HCT116 (cell line): ENCODE results near the gene MFSD6. TPM values are rescaled to one million over a fixed set of nuclear protein-coding genes. Genes with fewer than 3 reads are reported as not detected.

Experiments used
- ATAC-seq: fragments of 200-7000 bp; cut with Tn5 transposase; 2 replicates; pipeline ENCODE4 v1.9.1; 2020; ENCODE audit warnings: mild to moderate bottlenecking, moderate library complexity
- BruUV-seq: library from RNA; stranded (reverse); fragments of 400-500 nt; replicated peaks from 2 replicates; lab custom pipeline; 2021; lab: Mats Ljungman, UMichigan
- CTCF ChIA-PET: fragments of 300-600 bp; sonication (Branson Sonifier 250); formaldehyde crosslinking; loops from one replicate; lab custom pipeline; 2021; ENCODE audit warnings: antibody characterized with exemption; lab: Charles Lee
- POLR2A ChIA-PET: fragments of 300-600, 350-600 bp; sonication (Branson Sonifier 250); formaldehyde crosslinking; loops from one replicate; lab custom pipeline; 2021; ENCODE audit warnings: antibody characterized with exemption; lab: Charles Lee
- RAD21 ChIA-PET, 2 experiments: fragments of 300-600 bp; sonication (Branson Sonifier 250); formaldehyde crosslinking; loops; one replicate each; lab custom pipeline; 2023; ENCODE audit warnings: low total read pairs in 2 of 2; ENCODE audit not compliant: uncharacterized antibody in 2 of 2, unreplicated experiment in 2 of 2, low non-redundant PET in 1 of 2; lab: Charles Lee
- DNase-seq: peaks from one replicate; pipeline ENCODE4 v3.0.0-alpha.2; 2010; ENCODE audit warnings: low read depth, low spot score
- H2AFZ ChIP-seq: fragments of 200-600 bp; shearing (Covaris generic), sonication (generic); 2 replicates; pipeline ENCODE4 v1.6.1; 2017; ENCODE audit warnings: low read depth, mixed run types, mixed read lengths, antibody characterized with exemption, low read length; ENCODE audit not compliant: poor library complexity, severe bottlenecking
- H3K27ac ChIP-seq: 2 replicates; pipeline ENCODE4 v1.5.1; 2012; ENCODE audit warnings: low read depth, low read length
- H3K27me3 ChIP-seq: fragments of 200-600 bp; sonication (generic); 2 replicates; pipeline ENCODE4 v1.6.1; 2016; ENCODE audit warnings: mixed run types, low read length, mixed read lengths; ENCODE audit not compliant: insufficient read depth
- H3K36me3 ChIP-seq, 2 experiments: fragments of 200-500 bp in 1 of 2; fragments of 200-600 bp in 1 of 2; sonication (Bioruptor generic) in 1 of 2; sonication (generic) in 1 of 2; 2 replicates each; pipeline versions ENCODE4 v1.5.1 to v1.6.1; 2014 to 2016; ENCODE audit warnings: low read length in 2 of 2, inconsistent platforms in 1 of 2, mixed read lengths in 1 of 2, mixed run types in 1 of 2; ENCODE audit not compliant: insufficient read depth in 2 of 2, control insufficient read depth in 1 of 2
- H3K4me1 ChIP-seq, 2 experiments: fragments of 200-600 bp in 1 of 2; sonication (generic) in 1 of 2; 2 replicates each; pipeline versions ENCODE4 v1.5.1 to v1.6.1; 2012 to 2017; ENCODE audit warnings: low read length in 2 of 2, inconsistent platforms in 1 of 2, mild to moderate bottlenecking in 1 of 2, mixed read lengths in 1 of 2, mixed run types in 1 of 2, moderate library complexity in 1 of 2; ENCODE audit not compliant: insufficient read depth in 2 of 2, control insufficient read depth in 1 of 2
- H3K4me2 ChIP-seq: fragments of 200-600 bp; sonication (generic); 2 replicates; pipeline ENCODE4 v1.6.1; 2017; ENCODE audit warnings: mixed run types, low read length, mixed read lengths
- H3K4me3 ChIP-seq, 2 experiments: fragments of 200-600 bp in 1 of 2; sonication (generic) in 1 of 2; replicated peaks in 1 of 2; 2 replicates each; pipeline ENCODE4 v1.5.1; 2011 to 2016; ENCODE audit warnings: low read length in 2 of 2, control low read depth in 1 of 2, low read depth in 1 of 2, mild to moderate bottlenecking in 1 of 2, mixed read lengths in 1 of 2, mixed run types in 1 of 2
- H3K79me2 ChIP-seq: fragments of 200-600 bp; sonication (generic); 2 replicates; pipeline ENCODE4 v1.6.1; 2017; ENCODE audit warnings: mild to moderate bottlenecking, mixed run types, low read length, moderate library complexity, mixed read lengths; ENCODE audit not compliant: insufficient read depth
- H3K9ac ChIP-seq: fragments of 200-600 bp; sonication (generic); 2 replicates; pipeline ENCODE4 v1.6.1; 2016; ENCODE audit warnings: low read length, mixed read lengths
- H3K9me2 ChIP-seq: fragments of 200-600 bp; sonication (generic), shearing (Covaris generic); 2 replicates; pipeline ENCODE4 v1.6.1; 2017; ENCODE audit warnings: mixed run types, mild to moderate bottlenecking, moderate library complexity; ENCODE audit not compliant: insufficient read depth
- H3K9me3 ChIP-seq, 2 experiments: fragments of 200-500 bp in 1 of 2; fragments of 200-600 bp in 1 of 2; sonication (Bioruptor generic) in 1 of 2; sonication (generic) in 1 of 2; 2 replicates each; pipeline ENCODE4 v1.6.1; 2014 to 2017; ENCODE audit warnings: low read length in 2 of 2, mixed read lengths in 2 of 2, inconsistent platforms in 1 of 2, low read depth in 1 of 2, mild to moderate bottlenecking in 1 of 2, mixed run types in 1 of 2, moderate library complexity in 1 of 2; ENCODE audit not compliant: control insufficient read depth in 1 of 2, insufficient read depth in 1 of 2
- H4K20me1 ChIP-seq: fragments of 200-600 bp; sonication (generic), shearing (Covaris generic); 2 replicates; pipeline ENCODE4 v1.6.1; 2017; ENCODE audit warnings: mixed run types, mild to moderate bottlenecking, moderate library complexity; ENCODE audit not compliant: insufficient read depth
- CBX3 ChIP-seq: IDR thresholded peaks from 2 replicates; pipeline ENCODE4 v1.6.1; 2012; ENCODE audit warnings: low read depth
- CEBPB ChIP-seq: IDR thresholded peaks from 2 replicates; pipeline ENCODE4 v1.6.1; 2012; ENCODE audit warnings: low read depth
- EGR1 ChIP-seq: IDR thresholded peaks from 2 replicates; pipeline ENCODE4 v1.6.1; 2012; ENCODE audit warnings: low read depth
- ELF1 ChIP-seq: IDR thresholded peaks from 2 replicates; pipeline ENCODE4 v1.6.1; 2012; ENCODE audit warnings: low read depth, borderline replicate concordance
- EZH2phosphoT487 ChIP-seq: fragments of 200-600 bp; IDR thresholded peaks from 2 replicates; pipeline ENCODE4 v1.6.1; 2018; ENCODE audit warnings: antibody characterized with exemption, borderline replicate concordance
- FOSL1 ChIP-seq: IDR thresholded peaks from 2 replicates; pipeline ENCODE4 v1.6.1; 2012; ENCODE audit warnings: low read depth
- JUND ChIP-seq: IDR thresholded peaks from 2 replicates; pipeline ENCODE4 v1.6.1; 2012
- MAX ChIP-seq: IDR thresholded peaks from 2 replicates; pipeline ENCODE4 v1.6.1; 2012
- RAD21 ChIP-seq: IDR thresholded peaks from 2 replicates; pipeline ENCODE4 v1.6.1; 2012; ENCODE audit warnings: low read depth, mild to moderate bottlenecking
- REST ChIP-seq: IDR thresholded peaks from 2 replicates; pipeline ENCODE4 v1.6.1; 2012; ENCODE audit warnings: low read depth
- SIN3A ChIP-seq: IDR thresholded peaks from 2 replicates; pipeline ENCODE4 v1.6.1; 2012; ENCODE audit warnings: low read depth
- SRF ChIP-seq: IDR thresholded peaks from 2 replicates; pipeline ENCODE4 v1.6.1; 2012; ENCODE audit warnings: low read depth
- TCF7L2 ChIP-seq: IDR thresholded peaks from 2 replicates; pipeline ENCODE4 v1.7.0; 2011; ENCODE audit warnings: borderline replicate concordance, inconsistent platforms; ENCODE audit not compliant: insufficient read depth, insufficient read length; ENCODE audit errors: extremely low read depth
- ZFX ChIP-seq: fragments of 450-650 bp; IDR thresholded peaks from 2 replicates; pipeline ENCODE4 v1.6.1; 2017
- ZNF274 ChIP-seq: fragments of 200-500 bp; sonication (Bioruptor generic); IDR thresholded peaks from 2 replicates; pipeline ENCODE4 v1.6.1; 2014; ENCODE audit warnings: mild to moderate bottlenecking, low read depth, low read length, inconsistent platforms
- intact Hi-C: fragments of 100-400 bp; cut with micrococcal nuclease; formaldehyde crosslinking; loops from 2 replicates; pipeline ENCODE4 v1.10.0; 2022
- total RNA-seq: library from RNA; stranded (reverse); gene quantifications from one replicate; pipeline ENCODE4 v1.2.1, GENCODE V29; 2021; ENCODE audit not compliant: unreplicated experiment
- TF ChIP-seq, protein P1 (sequence below): IDR thresholded peaks from 2 replicates; pipeline ENCODE4 v1.6.1; 2012
- TF ChIP-seq, protein P2 (sequence below), 3 experiments: fragments of 200-600 bp in 1 of 3; sonication (generic) in 1 of 3; IDR thresholded peaks in 2 of 3; conservative IDR thresholded peaks in 1 of 3; 2 replicates each; pipeline ENCODE4 v1.5.1; 2012 to 2017; ENCODE audit warnings: low read depth in 2 of 3, low read length in 2 of 3, antibody characterized with exemption in 1 of 3, borderline replicate concordance in 1 of 3, control low read depth in 1 of 3, mild to moderate bottlenecking in 1 of 3, mixed read lengths in 1 of 3, mixed run types in 1 of 3, moderate library complexity in 1 of 3; ENCODE audit not compliant: insufficient read depth in 1 of 3

The MFSD6 gene
- total RNA-seq, 1 experiment from 2014 or later, result 18.6 TPM

DNA sequence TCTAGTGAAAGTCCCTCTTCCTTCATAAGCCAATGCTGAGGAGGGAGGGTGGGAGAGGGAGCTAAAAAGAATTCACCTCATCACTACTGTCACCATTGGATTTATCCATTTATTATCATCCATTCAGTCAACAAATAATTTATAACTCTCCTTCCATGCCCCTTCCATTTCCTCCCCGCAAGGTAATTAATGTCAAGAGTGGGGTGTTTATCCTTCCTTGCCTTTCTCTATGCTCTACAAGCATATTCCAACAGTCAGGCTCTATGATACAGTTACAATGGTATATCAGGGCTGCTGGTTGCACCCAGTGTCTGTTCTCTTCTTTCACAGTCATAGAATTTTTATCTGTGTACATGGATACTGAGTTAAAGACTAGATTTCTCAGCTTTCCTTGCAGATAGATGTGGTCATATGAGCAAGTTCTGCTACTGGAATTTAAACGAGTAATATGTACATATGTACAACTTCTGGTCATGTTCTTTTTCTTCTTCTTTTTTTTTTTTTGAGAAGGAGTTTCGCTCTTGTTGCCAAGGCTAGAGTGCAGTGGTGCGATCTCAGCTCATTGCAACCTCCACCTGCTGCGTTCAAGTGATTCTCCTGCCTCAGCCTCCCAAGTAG lies 5.1 kb upstream of the MFSD6 start (continued):
- TF ChIP-seq CBX3, result no peak
- TF ChIP-seq EZH2phosphoT487, result no peak
- TF ChIP-seq SRF, result no peak
- no peak for TF ChIP-seq ELF1
- TF ChIP-seq, protein P1, sequence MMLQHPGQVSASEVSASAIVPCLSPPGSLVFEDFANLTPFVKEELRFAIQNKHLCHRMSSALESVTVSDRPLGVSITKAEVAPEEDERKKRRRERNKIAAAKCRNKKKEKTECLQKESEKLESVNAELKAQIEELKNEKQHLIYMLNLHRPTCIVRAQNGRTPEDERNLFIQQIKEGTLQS, result no peak

GRCh38 chr2:190404487-190404886 lies 3.7 kb upstream of the MFSD6 start:
- ATAC-seq (no peak), DNase-seq (peak; percentile 32)
- Histone ChIP-seq H3K9ac (no peak overlapping the region), H4K20me1 (no peaks in the 10 kb centered on the region), H2AFZ (no peak overlapping the region), H3K4me2 (peak overlapping the region; percentile 0; the same call in 1 of the 2 replicates), H3K79me2 (no peaks in the 10 kb centered on the region), H3K4me3 (no peak overlapping the region), H3K27me3 (no peaks in the 10 kb centered on the region), H3K9me2 (no peaks in the 10 kb centered on the region), H3K4me1 (peaks cover 3 to 24% of the 10 kb centered on the region in 2 experiments; a peak in 3 of 4 replicates), H3K9me3 (no peaks in the 10 kb centered on the region), H3K27ac (no peak overlapping the region), H3K36me3 (no peaks in the 10 kb centered on the region)
- no TSS peak for BruUV-seq
- CTCF ChIA-PET, result no interaction called here
- RAD21 ChIA-PET, result no interaction called here
- POLR2A ChIA-PET, result no interaction called here
- intact Hi-C loops, result no loop called here
- TF ChIP-seq ZNF274 (no peak), ZFX (no peak), CEBPB (peak; percentile 35; the same call in 1 of the 2 replicates), SRF (no peak), EGR1 (0 out of 2 replicates have a peak, but pooled peaks have one; percentile 17), JUND (peak; percentile 35), MAX (peak; percentile 77), CBX3 (peak; percentile 58; the same call in 1 of the 2 replicates), FOSL1 (no peak), TCF7L2 (no peak), ELF1 (no peak), REST (no peak), SIN3A (no peak), RAD21 (no peak)
- TF ChIP-seq, protein P1, result no peak
- TF ChIP-seq, protein P2, sequence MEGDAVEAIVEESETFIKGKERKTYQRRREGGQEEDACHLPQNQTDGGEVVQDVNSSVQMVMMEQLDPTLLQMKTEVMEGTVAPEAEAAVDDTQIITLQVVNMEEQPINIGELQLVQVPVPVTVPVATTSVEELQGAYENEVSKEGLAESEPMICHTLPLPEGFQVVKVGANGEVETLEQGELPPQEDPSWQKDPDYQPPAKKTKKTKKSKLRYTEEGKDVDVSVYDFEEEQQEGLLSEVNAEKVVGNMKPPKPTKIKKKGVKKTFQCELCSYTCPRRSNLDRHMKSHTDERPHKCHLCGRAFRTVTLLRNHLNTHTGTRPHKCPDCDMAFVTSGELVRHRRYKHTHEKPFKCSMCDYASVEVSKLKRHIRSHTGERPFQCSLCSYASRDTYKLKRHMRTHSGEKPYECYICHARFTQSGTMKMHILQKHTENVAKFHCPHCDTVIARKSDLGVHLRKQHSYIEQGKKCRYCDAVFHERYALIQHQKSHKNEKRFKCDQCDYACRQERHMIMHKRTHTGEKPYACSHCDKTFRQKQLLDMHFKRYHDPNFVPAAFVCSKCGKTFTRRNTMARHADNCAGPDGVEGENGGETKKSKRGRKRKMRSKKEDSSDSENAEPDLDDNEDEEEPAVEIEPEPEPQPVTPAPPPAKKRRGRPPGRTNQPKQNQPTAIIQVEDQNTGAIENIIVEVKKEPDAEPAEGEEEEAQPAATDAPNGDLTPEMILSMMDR (IDR thresholded peaks at IDR 0.05 in 2 of 3, conservative IDR thresholded peaks at IDR 0.05 in 1 of 3; ENCODE audit: borderline replicate concordance in 1 of 3, insufficient read depth in 1 of 3, low read depth in 2 of 3, low read length in 2 of 3), result no peak
